K562 (cell line): ENCODE data around the gene LAMA1. TPM values are rescaled to one million over a fixed set of nuclear protein-coding genes. Genes with fewer than 3 reads are reported as not detected.

ENCODE experiments used
- ATAC-seq: fragments of 200-7000 bp; cut with Tn5 transposase; 3 replicates; pipeline ENCODE4 v1.9.1; 2020; ENCODE audit warnings: moderate library complexity
- BruUV-seq: library from RNA; stranded (reverse); fragments of 400-500 nt; replicated peaks from 2 replicates; lab custom pipeline; 2021; lab: Mats Ljungman, UMichigan
- CTCF ChIA-PET: fragments of 300-600 bp; formaldehyde crosslinking; extraction: SDS; loops from one replicate; lab custom pipeline; 2021; ENCODE audit warnings: low intra/inter-chr PET ratio; lab: Yijun Ruan, JAX
- POLR2A ChIA-PET: fragments of 300-600, 350-650 bp; sonication (Branson Sonifier 250); formaldehyde crosslinking; extraction: SDS; loops from one replicate; lab custom pipeline; 2021; ENCODE audit warnings: antibody characterized with exemption, inconsistent platforms; lab: Yijun Ruan, JAX
- DNase-seq, 4 experiments: peaks; one replicate each; pipeline versions ENCODE4 v3.0.0 to v3.0.0-alpha.2; 2011 to 2018; ENCODE audit warnings: low spot score in 3 of 4, mixed read lengths in 3 of 4; ENCODE audit errors: extremely low read depth in 1 of 4
- FAIRE-seq: peaks from 2 replicates; lab custom pipeline; 2011; peaks lifted over from hg19 to GRCh38; lab: Jason Lieb, UNC
- H2AFZ ChIP-seq: 2 replicates; pipeline ENCODE4 v1.6.0; 2011; ENCODE audit warnings: low read depth, low read length, control low read depth, inconsistent platforms
- H3K27ac ChIP-seq: fragments of 200-600 bp; 3 replicates; pipeline ENCODE4 v1.8.0; 2011; ENCODE audit warnings: low read depth, mild to moderate bottlenecking, control low read depth, inconsistent platforms, low read length, moderate library complexity, mixed read lengths; ENCODE audit errors: extremely low read depth
- H3K27me3 ChIP-seq, 2 experiments: fragments of 300-600 bp in 1 of 2; 2 replicates in 1 of 2; 3 replicates in 1 of 2; pipeline versions ENCODE4 v1.6.0 to v1.8.0; 2011; ENCODE audit warnings: inconsistent platforms in 2 of 2, low read length in 2 of 2, mild to moderate bottlenecking in 1 of 2, mixed read lengths in 1 of 2, moderate library complexity in 1 of 2; ENCODE audit not compliant: control insufficient read depth in 2 of 2, insufficient read depth in 2 of 2
- H3K36me3 ChIP-seq: fragments of 300-600 bp; 3 replicates; pipeline ENCODE4 v1.8.0; 2011; ENCODE audit warnings: mild to moderate bottlenecking, low read length, inconsistent platforms; ENCODE audit not compliant: control insufficient read depth, insufficient read depth
- H3K4me1 ChIP-seq, 2 experiments: fragments of 200-600 bp in 1 of 2; replicated peaks in 1 of 2; 2 replicates in 1 of 2; 3 replicates in 1 of 2; pipeline versions ENCODE4 v1.5.1 to v1.8.0; 2011; ENCODE audit warnings: inconsistent platforms in 2 of 2, low read length in 2 of 2, mild to moderate bottlenecking in 1 of 2, mixed read lengths in 1 of 2, moderate library complexity in 1 of 2; ENCODE audit not compliant: control insufficient read depth in 2 of 2, insufficient read depth in 2 of 2
- H3K4me2 ChIP-seq: 2 replicates; pipeline ENCODE4 v1.6.1; 2011; ENCODE audit warnings: low read length, control low read depth, inconsistent platforms, mixed read lengths; ENCODE audit not compliant: insufficient read depth
- H3K4me3 ChIP-seq: fragments of 200-600 bp; sonication (generic), shearing (Covaris generic); 2 replicates; pipeline ENCODE4 v1.5.1; 2016; ENCODE audit warnings: control low read depth, inconsistent platforms
- H3K79me2 ChIP-seq: fragments of 200-600 bp; 3 replicates; pipeline ENCODE4 v1.8.0; 2011; ENCODE audit warnings: low read length, inconsistent platforms; ENCODE audit not compliant: control insufficient read depth, insufficient read depth
- H3K9ac ChIP-seq, 2 experiments: 2 replicates each; pipeline versions ENCODE4 v1.6.0 to v1.6.1; 2011; ENCODE audit warnings: low read depth in 2 of 2, low read length in 2 of 2, control low read depth in 1 of 2, inconsistent platforms in 1 of 2, mild to moderate bottlenecking in 1 of 2, mixed read lengths in 1 of 2; ENCODE audit not compliant: insufficient read depth in 1 of 2
- H3K9me1 ChIP-seq: one replicate; pipeline ENCODE4 v1.6.0; 2011; ENCODE audit warnings: inconsistent platforms, mild to moderate bottlenecking, low read length, moderate library complexity; ENCODE audit not compliant: control insufficient read depth, insufficient read depth
- H3K9me3 ChIP-seq: replicated peaks from 2 replicates; pipeline ENCODE4 v1.5.1; 2011; ENCODE audit warnings: low read depth, low read length, inconsistent platforms; ENCODE audit not compliant: control insufficient read depth, insufficient read depth
- H4K20me1 ChIP-seq: replicated peaks from 2 replicates; pipeline ENCODE4 v1.6.1; 2011; ENCODE audit warnings: low read length, inconsistent platforms, mixed read lengths; ENCODE audit not compliant: control insufficient read depth, insufficient read depth
- ARHGAP35 ChIP-seq: fragments of 450-650 bp; IDR thresholded peaks from 2 replicates; pipeline ENCODE4 v1.6.1; 2018; ENCODE audit not compliant: partially characterized antibody
- GABPB1 ChIP-seq: sonication (generic); formaldehyde crosslinking; IDR thresholded peaks from 2 replicates; pipeline ENCODE4 v1.8.0; 2022; ENCODE audit warnings: mild to moderate bottlenecking, missing genetic modification reagents
- NFE2 ChIP-seq: IDR thresholded peaks from 2 replicates; pipeline ENCODE4 v1.6.1; 2014; ENCODE audit warnings: antibody characterized with exemption, low read depth
- POLR2A ChIP-seq: fragments of 450-650 bp; conservative IDR thresholded peaks from 2 replicates; pipeline ENCODE4 v1.6.1; 2016
- SLC30A9 ChIP-seq: fragments of 250-450 bp; sonication (Bioruptor Pico); IDR thresholded peaks from 2 replicates; pipeline ENCODE4 v1.8.0; 2022; ENCODE audit warnings: mild to moderate bottlenecking, moderate library complexity
- SMARCB1 ChIP-seq: IDR thresholded peaks from 2 replicates; pipeline ENCODE4 v1.6.1; 2011; ENCODE audit warnings: improper control_type of control experiment, low read depth; ENCODE audit not compliant: insufficient read length
- ZNF551 ChIP-seq: fragments of 250-450 bp; sonication (Bioruptor Pico); IDR thresholded peaks from 2 replicates; pipeline ENCODE4 v1.5.0; 2021; ENCODE audit warnings: mild to moderate bottlenecking, moderate library complexity
- ZNF764 ChIP-seq: fragments of 250-450 bp; sonication (Bioruptor Pico); IDR thresholded peaks from 2 replicates; pipeline ENCODE4 v1.4.0; 2020; ENCODE audit warnings: low read depth, mild to moderate bottlenecking, moderate library complexity
- WGBS: fragments of 100-300 bp; shearing (Covaris generic); methylation state at CpG from one replicate; pipeline ENCODE4 v1.1.6; 2016; ENCODE audit warnings: low coverage, mixed read lengths; ENCODE audit not compliant: insufficient coverage; ENCODE audit errors: missing lambda C conversion rate; 5-methylcytosine and 5-hydroxymethylcytosine counted together
- in situ Hi-C: fragments of 300-500 bp; cut with MboI; formaldehyde crosslinking; loops from 4 replicates; pipeline ENCODE4 v1.15.0; 2018; ENCODE audit warnings: inconsistent platforms, mixed read lengths
- intact Hi-C: fragments of 100-400 bp; cut with micrococcal nuclease; formaldehyde crosslinking; loops from 2 replicates; pipeline ENCODE4 v1.14.2; 2022
- polyA plus RNA-seq, 8 experiments: library from polyadenylated mRNA; depleted of rRNA in 4 of 8; stranded (reverse) in 5 of 8; unstranded in 3 of 8; fragments of >200 nt; fragmentation: Nextera tagmentation in 2 of 8; fragmentation: Illumina TruSeq in 1 of 8; extraction: Ambion mirVana in 2 of 8; extraction: Trizol in 1 of 8; gene quantifications; 2 replicates each; pipeline versions ENCODE4 v1.2.1 to v1.2.3, GENCODE V29; 2011 to 2014; ENCODE audit warnings: inconsistent platforms in 1 of 8, missing spikeins in 1 of 8
- total RNA-seq, 7 experiments: library from RNA; depleted of rRNA in 6 of 7; stranded (reverse); fragments of >200 nt in 6 of 7; fragmentation: Illumina TruSeq in 2 of 7; extraction: Trizol in 2 of 7; gene quantifications; 2 replicates each; pipeline versions ENCODE4 v1.2.1 to v1.2.3, GENCODE V29; 2011 to 2021; ENCODE audit warnings: low replicate concordance in 1 of 7
- TF ChIP-seq, protein P1 (sequence below), 2 experiments: fragments of 450-650 bp; conservative IDR thresholded peaks; 2 replicates each; pipeline ENCODE4 v1.6.1; 2017; ENCODE audit warnings: mild to moderate bottlenecking in 2 of 2, moderate library complexity in 2 of 2
- TF ChIP-seq, protein P2 (sequence below), 3 experiments: fragments of 200-800 bp in 1 of 3; sonication (Bioruptor generic) in 1 of 3; sonication (generic) in 1 of 3; formaldehyde crosslinking in 1 of 3; IDR thresholded peaks; 2 replicates each; pipeline versions ENCODE4 v1.6.1 to v1.8.0; 2016 to 2022; ENCODE audit warnings: mild to moderate bottlenecking in 2 of 3, missing compliant biosample characterization in 2 of 3, missing genetic modification characterization in 2 of 3, missing genetic modification reagents in 1 of 3
- TF ChIP-seq, protein P3 (sequence below): fragments of 250-450 bp; sonication (Bioruptor Pico); IDR thresholded peaks from 2 replicates; pipeline ENCODE4 v1.5.0; 2020; ENCODE audit warnings: mild to moderate bottlenecking

Gene LAMA1
- total and polyA plus RNA-seq, 9 of the 15 experiments (the other 6 are each of a cell fraction or from before 2014, with no cell fraction given), result 0.04 TPM; not detected in 8

GRCh38 chr18:7072593-7072992 lies 45.0 kb downstream of the LAMA1 start:
- H4K20me1 ChIP-seq, result no peaks in the 10 kb centered on the region; the same call in 1 of the 2 replicates
- TF ChIP-seq, protein P1, sequence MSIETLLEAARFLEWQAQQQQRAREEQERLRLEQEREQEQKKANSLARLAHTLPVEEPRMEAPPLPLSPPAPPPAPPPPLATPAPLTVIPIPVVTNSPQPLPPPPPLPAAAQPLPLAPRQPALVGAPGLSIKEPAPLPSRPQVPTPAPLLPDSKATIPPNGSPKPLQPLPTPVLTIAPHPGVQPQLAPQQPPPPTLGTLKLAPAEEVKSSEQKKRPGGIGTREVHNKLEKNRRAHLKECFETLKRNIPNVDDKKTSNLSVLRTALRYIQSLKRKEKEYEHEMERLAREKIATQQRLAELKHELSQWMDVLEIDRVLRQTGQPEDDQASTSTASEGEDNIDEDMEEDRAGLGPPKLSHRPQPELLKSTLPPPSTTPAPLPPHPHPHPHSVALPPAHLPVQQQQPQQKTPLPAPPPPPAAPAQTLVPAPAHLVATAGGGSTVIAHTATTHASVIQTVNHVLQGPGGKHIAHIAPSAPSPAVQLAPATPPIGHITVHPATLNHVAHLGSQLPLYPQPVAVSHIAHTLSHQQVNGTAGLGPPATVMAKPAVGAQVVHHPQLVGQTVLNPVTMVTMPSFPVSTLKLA (conservative IDR thresholded peaks at IDR 0.05), result no peak
- TF ChIP-seq, protein P2, sequence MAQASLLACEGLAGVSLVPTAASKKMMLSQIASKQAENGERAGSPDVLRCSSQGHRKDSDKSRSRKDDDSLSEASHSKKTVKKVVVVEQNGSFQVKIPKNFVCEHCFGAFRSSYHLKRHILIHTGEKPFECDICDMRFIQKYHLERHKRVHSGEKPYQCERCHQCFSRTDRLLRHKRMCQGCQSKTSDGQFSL (CRISPR knock-in tag; IDR thresholded peaks at IDR 0.05), result no peak
- TF ChIP-seq, protein P2 (tag; IDR thresholded peaks at IDR 0.05), result no peak
- no peak for TF ChIP-seq POLR2A
- TF ChIP-seq ZNF764 (CRISPR knock-in tag), result no peak
- TF ChIP-seq SMARCB1, result no peak
- TF ChIP-seq, protein P3, sequence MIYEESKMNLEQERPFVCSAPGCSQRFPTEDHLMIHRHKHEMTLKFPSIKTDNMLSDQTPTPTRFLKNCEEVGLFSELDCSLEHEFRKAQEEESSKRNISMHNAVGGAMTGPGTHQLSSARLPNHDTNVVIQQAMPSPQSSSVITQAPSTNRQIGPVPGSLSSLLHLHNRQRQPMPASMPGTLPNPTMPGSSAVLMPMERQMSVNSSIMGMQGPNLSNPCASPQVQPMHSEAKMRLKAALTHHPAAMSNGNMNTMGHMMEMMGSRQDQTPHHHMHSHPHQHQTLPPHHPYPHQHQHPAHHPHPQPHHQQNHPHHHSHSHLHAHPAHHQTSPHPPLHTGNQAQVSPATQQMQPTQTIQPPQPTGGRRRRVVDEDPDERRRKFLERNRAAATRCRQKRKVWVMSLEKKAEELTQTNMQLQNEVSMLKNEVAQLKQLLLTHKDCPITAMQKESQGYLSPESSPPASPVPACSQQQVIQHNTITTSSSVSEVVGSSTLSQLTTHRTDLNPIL (CRISPR knock-in tag), result no peak
- TF ChIP-seq NFE2, result no peak
- no peak for TF ChIP-seq ARHGAP35
- TF ChIP-seq ZNF551 (CRISPR knock-in tag), result no peak
- TF ChIP-seq GABPB1 (CRISPR knock-in tag), result no peak
- no peak for TF ChIP-seq SLC30A9 (CRISPR knock-in tag)
- TF ChIP-seq, all 486 proteins: peak for 0
- Histone ChIP-seq H2AFZ (no peak overlapping the region), H3K27ac (no peak overlapping the region), H3K27me3 (peaks cover 2 to 3% of the 10 kb centered on the region in 2 experiments; a peak in 3 of 5 replicates), H3K9me1 (no peaks in the 10 kb centered on the region), H3K9me3 (no peaks in the 10 kb centered on the region), H3K36me3 (no peaks in the 10 kb centered on the region), H3K4me1 (no peaks in the 10 kb centered on the region; a peak in 1 of 5 replicates), H3K9ac (no peak overlapping the region), H3K79me2 (no peaks in the 10 kb centered on the region), H3K4me2 (no peak overlapping the region), H3K4me3 (no peak overlapping the region)
- CTCF ChIA-PET, result no interaction called here
- FAIRE-seq (no peak), ATAC-seq (no peak), DNase-seq (peak in 1 of 4 experiments; percentile 4)
- 0% methylated on average over 8 of the region's 8 CpGs for WGBS
- intact Hi-C loops (no loop called here), in situ Hi-C loops (no loop called here)
- POLR2A ChIA-PET, result interaction anchor here (0.5 kb wide), 1 partner anchor 16 kb away, joined by 3 read pairs; no protein-coding TSS in a partner anchor
- no TSS peak for BruUV-seq
